Panc1 (cell line): ENCODE results near the gene ERC2. TPM values are rescaled to one million over a fixed set of nuclear protein-coding genes. Genes with fewer than 3 reads are reported as not detected.

Experiments
- ATAC-seq: fragments of 200-7000 bp; cut with Tn5 transposase; 2 replicates; pipeline ENCODE4 v1.9.1; 2020; ENCODE audit warnings: mild to moderate bottlenecking, moderate library complexity
- BruUV-seq: library from RNA; stranded (reverse); fragments of 400-500 nt; replicated peaks from 2 replicates; lab custom pipeline; 2021; lab: Mats Ljungman, UMichigan
- CTCF ChIA-PET: fragments of 300-600 bp; sonication (Branson Sonifier 250); formaldehyde crosslinking; loops from one replicate; lab custom pipeline; 2022; ENCODE audit warnings: antibody characterized with exemption; lab: Charles Lee
- POLR2A ChIA-PET: fragments of 300-600 bp; sonication (Branson Sonifier 250); formaldehyde crosslinking; loops from one replicate; lab custom pipeline; 2022; ENCODE audit warnings: antibody characterized with exemption; lab: Charles Lee
- DNase-seq: peaks from one replicate; pipeline ENCODE4 v3.0.0-alpha.2; 2010; ENCODE audit warnings: low read depth, low spot score
- H3K27ac ChIP-seq: 2 replicates; pipeline ENCODE4 v1.5.1; 2011; ENCODE audit warnings: mild to moderate bottlenecking, low read length, inconsistent platforms
- H3K27me3 ChIP-seq: fragments of 200-500 bp; sonication (Bioruptor generic); 2 replicates; pipeline ENCODE4 v1.6.0; 2014; ENCODE audit warnings: low read length, inconsistent platforms; ENCODE audit not compliant: control insufficient read depth, insufficient read depth
- H3K36me3 ChIP-seq: fragments of 200-500 bp; sonication (Bioruptor generic); 2 replicates; pipeline ENCODE4 v1.5.1; 2014; ENCODE audit warnings: inconsistent platforms, mild to moderate bottlenecking, low read length, moderate library complexity; ENCODE audit not compliant: control insufficient read depth, insufficient read depth
- H3K4me1 ChIP-seq: 2 replicates; pipeline ENCODE4 v1.5.1; 2011; ENCODE audit warnings: inconsistent platforms, mild to moderate bottlenecking, low read length, moderate library complexity; ENCODE audit not compliant: control insufficient read depth, insufficient read depth
- H3K4me3 ChIP-seq, 2 experiments: 2 replicates each; pipeline ENCODE4 v1.5.1; 2011 to 2012; ENCODE audit warnings: low read depth in 2 of 2, low read length in 2 of 2, mild to moderate bottlenecking in 2 of 2, inconsistent platforms in 1 of 2, moderate library complexity in 1 of 2
- H3K9me3 ChIP-seq: fragments of 200-500 bp; sonication (Bioruptor generic); 2 replicates; pipeline ENCODE4 v1.5.1; 2014; ENCODE audit warnings: low read depth, mild to moderate bottlenecking, inconsistent platforms, low read length, moderate library complexity; ENCODE audit not compliant: control insufficient read depth, insufficient read depth
- POLR2AphosphoS5 ChIP-seq: IDR thresholded peaks from 2 replicates; pipeline ENCODE4 v1.6.1; 2012; ENCODE audit warnings: mild to moderate bottlenecking, low read depth, low read length, moderate library complexity
- SIN3A ChIP-seq: IDR thresholded peaks from 2 replicates; pipeline ENCODE4 v1.6.1; 2012; ENCODE audit warnings: low read depth, mild to moderate bottlenecking, low read length, moderate library complexity, borderline replicate concordance; ENCODE audit not compliant: insufficient read depth
- TCF7L2 ChIP-seq: IDR thresholded peaks from 2 replicates; pipeline ENCODE4 v1.6.1; 2011; ENCODE audit warnings: mild to moderate bottlenecking, low read depth, low read length, inconsistent platforms
- in situ Hi-C: cut with HindIII; loops from 2 replicates; pipeline ENCODE4 v1.10.0; 2016; ENCODE audit warnings: low sequenced_read_pairs, low pct_unique_long_range_greater_than_20kb
- intact Hi-C: fragments of 100-400 bp; cut with micrococcal nuclease; formaldehyde crosslinking; loops from one replicate; pipeline ENCODE4 v1.10.0; 2022; ENCODE audit not compliant: unreplicated experiment
- total RNA-seq: library from RNA; stranded (reverse); gene quantifications from one replicate; pipeline ENCODE4 v1.2.1, GENCODE V29; 2021; ENCODE audit not compliant: unreplicated experiment
- TF ChIP-seq, protein P1 (sequence below): fragments of 450-650 bp; IDR thresholded peaks from 2 replicates; pipeline ENCODE4 v1.5.1; 2017; ENCODE audit warnings: mild to moderate bottlenecking
- TF ChIP-seq, protein P2 (sequence below), 2 experiments: IDR thresholded peaks; 2 replicates each; pipeline ENCODE4 v1.6.1; 2011 to 2012; ENCODE audit warnings: low read depth in 2 of 2, control low read depth in 1 of 2, low read length in 1 of 2, mild to moderate bottlenecking in 1 of 2, moderate library complexity in 1 of 2; ENCODE audit not compliant: insufficient read depth in 1 of 2

Gene ERC2
- total RNA-seq, 1 experiment from 2014 or later, result 0.33 TPM

DNA sequence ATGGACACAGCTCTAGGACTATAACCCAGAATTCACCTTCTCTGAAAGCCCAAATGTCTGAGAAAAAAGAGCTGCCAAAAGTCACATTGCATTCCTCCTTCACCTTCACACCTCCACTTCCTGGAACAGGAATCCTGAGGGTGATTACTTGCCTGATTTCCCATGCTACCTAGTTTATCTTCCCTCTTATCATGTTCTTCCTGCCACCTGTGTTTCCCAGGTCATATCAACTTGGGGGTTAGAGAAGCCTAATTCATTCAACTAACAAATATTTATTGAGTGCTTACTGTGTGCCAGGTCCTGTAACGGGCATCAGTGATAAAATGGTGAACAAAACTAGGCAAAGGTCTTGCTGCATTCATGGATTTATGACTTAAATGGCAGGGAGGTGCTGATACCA is 701.5 kb downstream of the ERC2 start:
- intact Hi-C loops, result no loop called here
- ChIA-PET CTCF (no interaction called here), POLR2A (no interaction called here)
- H3K27ac ChIP-seq, result no peak overlapping the region
- H3K4me3 ChIP-seq, result no peak overlapping the region
- no peaks in the 10 kb centered on the region for H3K36me3 ChIP-seq
- BruUV-seq, result no TSS peak
- no peaks in the 10 kb centered on the region for H3K9me3 ChIP-seq
- DNase-seq (no peak), ATAC-seq (no peak)
- no peaks in the 10 kb centered on the region for H3K4me1 ChIP-seq
- in situ Hi-C loops, result no loop called here
- TF ChIP-seq TCF7L2 (no peak), POLR2AphosphoS5 (no peak), SIN3A (no peak)
- TF ChIP-seq, protein P1, sequence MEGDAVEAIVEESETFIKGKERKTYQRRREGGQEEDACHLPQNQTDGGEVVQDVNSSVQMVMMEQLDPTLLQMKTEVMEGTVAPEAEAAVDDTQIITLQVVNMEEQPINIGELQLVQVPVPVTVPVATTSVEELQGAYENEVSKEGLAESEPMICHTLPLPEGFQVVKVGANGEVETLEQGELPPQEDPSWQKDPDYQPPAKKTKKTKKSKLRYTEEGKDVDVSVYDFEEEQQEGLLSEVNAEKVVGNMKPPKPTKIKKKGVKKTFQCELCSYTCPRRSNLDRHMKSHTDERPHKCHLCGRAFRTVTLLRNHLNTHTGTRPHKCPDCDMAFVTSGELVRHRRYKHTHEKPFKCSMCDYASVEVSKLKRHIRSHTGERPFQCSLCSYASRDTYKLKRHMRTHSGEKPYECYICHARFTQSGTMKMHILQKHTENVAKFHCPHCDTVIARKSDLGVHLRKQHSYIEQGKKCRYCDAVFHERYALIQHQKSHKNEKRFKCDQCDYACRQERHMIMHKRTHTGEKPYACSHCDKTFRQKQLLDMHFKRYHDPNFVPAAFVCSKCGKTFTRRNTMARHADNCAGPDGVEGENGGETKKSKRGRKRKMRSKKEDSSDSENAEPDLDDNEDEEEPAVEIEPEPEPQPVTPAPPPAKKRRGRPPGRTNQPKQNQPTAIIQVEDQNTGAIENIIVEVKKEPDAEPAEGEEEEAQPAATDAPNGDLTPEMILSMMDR, result no peak
- TF ChIP-seq, protein P2, sequence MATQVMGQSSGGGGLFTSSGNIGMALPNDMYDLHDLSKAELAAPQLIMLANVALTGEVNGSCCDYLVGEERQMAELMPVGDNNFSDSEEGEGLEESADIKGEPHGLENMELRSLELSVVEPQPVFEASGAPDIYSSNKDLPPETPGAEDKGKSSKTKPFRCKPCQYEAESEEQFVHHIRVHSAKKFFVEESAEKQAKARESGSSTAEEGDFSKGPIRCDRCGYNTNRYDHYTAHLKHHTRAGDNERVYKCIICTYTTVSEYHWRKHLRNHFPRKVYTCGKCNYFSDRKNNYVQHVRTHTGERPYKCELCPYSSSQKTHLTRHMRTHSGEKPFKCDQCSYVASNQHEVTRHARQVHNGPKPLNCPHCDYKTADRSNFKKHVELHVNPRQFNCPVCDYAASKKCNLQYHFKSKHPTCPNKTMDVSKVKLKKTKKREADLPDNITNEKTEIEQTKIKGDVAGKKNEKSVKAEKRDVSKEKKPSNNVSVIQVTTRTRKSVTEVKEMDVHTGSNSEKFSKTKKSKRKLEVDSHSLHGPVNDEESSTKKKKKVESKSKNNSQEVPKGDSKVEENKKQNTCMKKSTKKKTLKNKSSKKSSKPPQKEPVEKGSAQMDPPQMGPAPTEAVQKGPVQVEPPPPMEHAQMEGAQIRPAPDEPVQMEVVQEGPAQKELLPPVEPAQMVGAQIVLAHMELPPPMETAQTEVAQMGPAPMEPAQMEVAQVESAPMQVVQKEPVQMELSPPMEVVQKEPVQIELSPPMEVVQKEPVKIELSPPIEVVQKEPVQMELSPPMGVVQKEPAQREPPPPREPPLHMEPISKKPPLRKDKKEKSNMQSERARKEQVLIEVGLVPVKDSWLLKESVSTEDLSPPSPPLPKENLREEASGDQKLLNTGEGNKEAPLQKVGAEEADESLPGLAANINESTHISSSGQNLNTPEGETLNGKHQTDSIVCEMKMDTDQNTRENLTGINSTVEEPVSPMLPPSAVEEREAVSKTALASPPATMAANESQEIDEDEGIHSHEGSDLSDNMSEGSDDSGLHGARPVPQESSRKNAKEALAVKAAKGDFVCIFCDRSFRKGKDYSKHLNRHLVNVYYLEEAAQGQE (IDR thresholded peaks at IDR 0.05; ENCODE audit: insufficient read depth in 1 of 2, low read depth in 2 of 2, low read length in 1 of 2), result no peak
- H3K27me3 ChIP-seq, result no peaks in the 10 kb centered on the region

DNA sequence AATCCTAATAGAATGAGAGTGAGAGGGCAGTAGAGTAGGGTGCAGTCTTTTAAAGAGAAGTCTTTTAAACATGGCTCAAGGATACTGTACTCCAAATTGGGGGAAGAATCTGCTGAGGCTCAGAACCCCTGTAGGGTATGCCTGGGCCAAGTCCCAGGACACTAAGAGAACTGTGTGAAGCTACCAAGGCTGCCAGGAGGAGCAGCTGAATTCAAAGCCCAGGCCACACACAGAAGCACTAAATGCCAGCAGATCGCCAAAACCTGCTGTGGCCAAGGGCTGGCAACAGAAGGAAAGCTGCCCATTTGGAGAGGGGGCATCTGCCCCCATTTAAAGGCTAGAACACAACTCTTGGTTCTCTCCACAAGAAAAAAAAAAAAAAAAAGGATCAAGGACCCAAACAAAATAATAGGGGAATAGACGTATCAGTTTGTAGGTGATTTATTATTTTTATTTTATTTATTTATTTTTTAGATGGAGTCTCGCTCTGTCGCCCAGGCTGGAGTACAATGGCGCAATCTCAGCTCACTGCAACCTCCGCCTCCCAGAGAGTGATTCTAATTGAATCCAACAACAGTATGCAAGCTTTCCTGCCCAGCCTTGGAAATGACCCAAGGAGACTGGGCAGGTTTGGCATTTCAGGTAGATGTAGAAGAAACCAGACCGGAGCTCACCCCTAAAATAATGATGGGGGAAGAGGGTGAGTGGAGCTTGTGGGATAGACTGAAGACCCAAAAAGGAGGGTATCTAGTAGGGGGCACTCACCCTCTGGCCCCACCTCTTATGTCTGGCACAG is 702.2 kb downstream of the ERC2 start:
- ChIA-PET POLR2A (no interaction called here), CTCF (no interaction called here)
- TF ChIP-seq SIN3A (no peak), TCF7L2 (no peak), POLR2AphosphoS5 (no peak)
- TF ChIP-seq, protein P2 (IDR thresholded peaks at IDR 0.05; ENCODE audit: insufficient read depth in 1 of 2, low read depth in 2 of 2, low read length in 1 of 2), result no peak
- TF ChIP-seq, protein P1, result no peak
- DNase-seq, result no peak
- intact Hi-C loops (no loop called here), in situ Hi-C loops (no loop called here)
- Histone ChIP-seq H3K36me3 (no peaks in the 10 kb centered on the region), H3K27me3 (no peaks in the 10 kb centered on the region), H3K27ac (no peak overlapping the region), H3K9me3 (no peaks in the 10 kb centered on the region), H3K4me1 (no peaks in the 10 kb centered on the region), H3K4me3 (no peak overlapping the region)
- BruUV-seq, result no TSS peak
- ATAC-seq, result no peak
